ENCODE measurements around the gene KRTAP4-7.
"Not testable (repeated sequence)": the region's sequence is repeated elsewhere in the genome, so short reads cannot be mapped to it uniquely, and the experiment has no call there.

DNA sequence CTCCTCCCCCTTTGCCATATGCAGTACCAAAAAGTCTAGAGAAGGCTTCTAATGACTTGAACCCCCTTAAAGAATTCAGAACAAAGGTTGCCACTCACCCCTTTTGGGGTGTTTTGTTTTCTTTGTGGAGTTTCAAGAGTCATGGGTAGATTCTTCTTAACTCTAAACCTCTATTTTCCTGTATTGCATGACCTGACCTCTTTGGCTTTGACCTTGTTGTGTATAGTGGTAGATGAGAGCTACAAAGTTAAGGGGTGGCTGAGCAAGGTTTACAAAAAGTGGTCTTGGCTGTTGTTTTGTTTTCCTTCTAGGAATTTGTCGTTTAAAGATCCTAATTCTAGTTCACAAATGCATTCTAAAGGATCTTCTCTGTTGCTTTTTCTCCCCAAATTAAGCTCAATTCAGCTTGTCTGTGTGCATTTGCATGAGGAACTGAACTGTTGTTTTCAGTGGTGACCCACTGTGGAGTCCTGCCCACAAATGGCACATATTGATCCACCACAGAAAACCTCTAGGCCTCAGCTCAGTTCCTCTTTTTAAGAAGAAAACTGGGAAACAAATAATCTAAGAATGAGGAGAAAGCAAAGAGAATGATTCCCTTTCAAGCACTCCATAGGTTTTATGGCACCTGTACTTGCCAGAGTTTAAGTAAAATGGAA, 24.9 kb downstream of the KRTAP4-7 start:
- not testable (repeated sequence) for TF ChIP-seq POLR2A (IDR thresholded peaks at IDR 0.05)
- TF ChIP-seq, protein P1, sequence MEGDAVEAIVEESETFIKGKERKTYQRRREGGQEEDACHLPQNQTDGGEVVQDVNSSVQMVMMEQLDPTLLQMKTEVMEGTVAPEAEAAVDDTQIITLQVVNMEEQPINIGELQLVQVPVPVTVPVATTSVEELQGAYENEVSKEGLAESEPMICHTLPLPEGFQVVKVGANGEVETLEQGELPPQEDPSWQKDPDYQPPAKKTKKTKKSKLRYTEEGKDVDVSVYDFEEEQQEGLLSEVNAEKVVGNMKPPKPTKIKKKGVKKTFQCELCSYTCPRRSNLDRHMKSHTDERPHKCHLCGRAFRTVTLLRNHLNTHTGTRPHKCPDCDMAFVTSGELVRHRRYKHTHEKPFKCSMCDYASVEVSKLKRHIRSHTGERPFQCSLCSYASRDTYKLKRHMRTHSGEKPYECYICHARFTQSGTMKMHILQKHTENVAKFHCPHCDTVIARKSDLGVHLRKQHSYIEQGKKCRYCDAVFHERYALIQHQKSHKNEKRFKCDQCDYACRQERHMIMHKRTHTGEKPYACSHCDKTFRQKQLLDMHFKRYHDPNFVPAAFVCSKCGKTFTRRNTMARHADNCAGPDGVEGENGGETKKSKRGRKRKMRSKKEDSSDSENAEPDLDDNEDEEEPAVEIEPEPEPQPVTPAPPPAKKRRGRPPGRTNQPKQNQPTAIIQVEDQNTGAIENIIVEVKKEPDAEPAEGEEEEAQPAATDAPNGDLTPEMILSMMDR (IDR thresholded peaks at IDR 0.05) = not testable (repeated sequence)
